OCI-LY3 (cell line): Measurements from ENCODE around the gene GDF11.

Experiments
- H2AFZ ChIP-seq: fragments of 200-600, 300-600 bp; shearing (Covaris generic); 2 replicates; pipeline ENCODE4 v1.6.0; 2014; ENCODE audit warnings: antibody characterized with exemption, low read depth, low read length
- H3K27ac ChIP-seq: fragments of 200-600, 300-600 bp; sonication (generic); 2 replicates; pipeline ENCODE4 v1.5.1; 2014; ENCODE audit warnings: mild to moderate bottlenecking, low read length, moderate library complexity, mixed read lengths
- H3K27me3 ChIP-seq: fragments of 200-600, 300-600 bp; sonication (generic); 2 replicates; pipeline ENCODE4 v1.6.1; 2014; ENCODE audit warnings: low read depth, low read length, mixed read lengths
- H3K36me3 ChIP-seq: fragments of 200-600, 300-600 bp; sonication (generic); replicated peaks from 2 replicates; pipeline ENCODE3; 2014; ENCODE audit warnings: low read depth, low read length, mixed read lengths
- H3K4me1 ChIP-seq: fragments of 300-600, 200-600 bp; sonication (generic); 2 replicates; pipeline ENCODE4 v1.6.1; 2014; ENCODE audit warnings: low read length, mixed read lengths
- H3K4me2 ChIP-seq: fragments of 200-600, 300-600 bp; sonication (generic); 2 replicates; pipeline ENCODE4 v1.6.1; 2014; ENCODE audit warnings: low read length, mixed read lengths
- H3K4me3 ChIP-seq: fragments of 300-600, 200-600 bp; sonication (generic); 2 replicates; pipeline ENCODE4 v1.5.1; 2014; ENCODE audit warnings: antibody characterized with exemption, mild to moderate bottlenecking, low read length, moderate library complexity
- H3K79me2 ChIP-seq: fragments of 300-600, 200-600 bp; shearing (Covaris generic); 2 replicates; pipeline ENCODE4 v1.6.1; 2014; ENCODE audit warnings: mild to moderate bottlenecking, low read length, mixed read lengths
- H3K9ac ChIP-seq: fragments of 300-600, 200-600 bp; shearing (Covaris generic); 2 replicates; pipeline ENCODE4 v1.6.0; 2014; ENCODE audit warnings: mild to moderate bottlenecking, low read length, moderate library complexity
- H3K9me3 ChIP-seq: fragments of 200-600, 300-600 bp; shearing (Covaris generic); 2 replicates; pipeline ENCODE4 v1.6.1; 2014; ENCODE audit warnings: low read length, mixed read lengths; ENCODE audit not compliant: insufficient read depth
- H4K20me1 ChIP-seq: fragments of 200-600, 300-600 bp; sonication (generic); 2 replicates; pipeline ENCODE4 v1.6.1; 2016; ENCODE audit warnings: low read length, mixed read lengths; ENCODE audit not compliant: insufficient read depth
- EZH2phosphoT487 ChIP-seq: fragments of 200-600 bp; shearing (Covaris generic); IDR thresholded peaks from 2 replicates; pipeline ENCODE4 v1.6.1; 2018; ENCODE audit warnings: antibody characterized with exemption, mixed run types, low read depth
- TF ChIP-seq, protein P1 (sequence below): fragments of 200-600, 300-600 bp; sonication (generic); IDR thresholded peaks from 2 replicates; pipeline ENCODE4 v1.5.1; 2014; ENCODE audit warnings: antibody characterized with exemption, low read length, low read depth

Gene GDF11

DNA sequence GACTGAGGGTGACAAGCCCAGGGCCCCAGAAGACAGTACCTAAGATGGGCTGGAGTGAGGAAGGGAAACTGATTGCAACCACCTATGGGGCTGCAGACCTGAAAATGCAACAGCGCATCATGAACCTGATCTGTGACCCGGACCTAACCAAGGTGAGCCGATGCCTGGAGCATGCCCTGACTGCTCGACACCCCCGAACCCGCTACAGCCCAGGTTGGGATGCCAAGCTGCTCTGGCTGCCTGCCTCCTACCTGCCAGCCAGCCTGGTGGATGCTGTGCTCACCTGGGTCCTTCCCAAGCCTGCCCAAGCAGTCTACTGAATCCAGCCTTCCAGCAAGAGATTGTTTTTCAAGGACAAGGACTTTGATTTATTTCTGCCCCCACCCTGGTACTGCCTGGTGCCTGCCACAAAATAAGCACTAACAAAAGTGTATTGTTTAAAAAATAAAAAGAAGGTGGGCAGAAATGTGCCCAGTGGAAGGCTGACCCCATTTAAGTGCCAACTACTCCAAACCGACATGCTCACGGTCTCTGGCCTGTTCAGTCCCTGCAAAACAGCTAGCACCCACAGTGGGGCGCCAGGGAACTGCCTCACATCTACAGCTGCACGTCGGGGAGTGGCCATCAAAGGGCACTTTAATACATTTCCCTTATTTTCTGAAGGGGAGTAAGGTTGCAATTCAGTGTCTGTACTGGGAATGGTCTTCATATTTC, 18.5 kb upstream of the GDF11 start:
- Histone ChIP-seq H3K9ac (no peak overlapping the region), H2AFZ (no peak overlapping the region), H3K36me3 (peaks cover 7% of the 10 kb centered on the region), H3K9me3 (no peaks in the 10 kb centered on the region), H3K79me2 (peaks cover 13% of the 10 kb centered on the region), H3K4me2 (no peak overlapping the region), H4K20me1 (no peaks in the 10 kb centered on the region), H3K27ac (no peak overlapping the region), H3K27me3 (no peaks in the 10 kb centered on the region), H3K4me1 (peaks cover 9% of the 10 kb centered on the region), H3K4me3 (no peak overlapping the region)
- TF ChIP-seq, protein P1, sequence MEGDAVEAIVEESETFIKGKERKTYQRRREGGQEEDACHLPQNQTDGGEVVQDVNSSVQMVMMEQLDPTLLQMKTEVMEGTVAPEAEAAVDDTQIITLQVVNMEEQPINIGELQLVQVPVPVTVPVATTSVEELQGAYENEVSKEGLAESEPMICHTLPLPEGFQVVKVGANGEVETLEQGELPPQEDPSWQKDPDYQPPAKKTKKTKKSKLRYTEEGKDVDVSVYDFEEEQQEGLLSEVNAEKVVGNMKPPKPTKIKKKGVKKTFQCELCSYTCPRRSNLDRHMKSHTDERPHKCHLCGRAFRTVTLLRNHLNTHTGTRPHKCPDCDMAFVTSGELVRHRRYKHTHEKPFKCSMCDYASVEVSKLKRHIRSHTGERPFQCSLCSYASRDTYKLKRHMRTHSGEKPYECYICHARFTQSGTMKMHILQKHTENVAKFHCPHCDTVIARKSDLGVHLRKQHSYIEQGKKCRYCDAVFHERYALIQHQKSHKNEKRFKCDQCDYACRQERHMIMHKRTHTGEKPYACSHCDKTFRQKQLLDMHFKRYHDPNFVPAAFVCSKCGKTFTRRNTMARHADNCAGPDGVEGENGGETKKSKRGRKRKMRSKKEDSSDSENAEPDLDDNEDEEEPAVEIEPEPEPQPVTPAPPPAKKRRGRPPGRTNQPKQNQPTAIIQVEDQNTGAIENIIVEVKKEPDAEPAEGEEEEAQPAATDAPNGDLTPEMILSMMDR, result peak; percentile 62
- no peak for TF ChIP-seq EZH2phosphoT487

DNA sequence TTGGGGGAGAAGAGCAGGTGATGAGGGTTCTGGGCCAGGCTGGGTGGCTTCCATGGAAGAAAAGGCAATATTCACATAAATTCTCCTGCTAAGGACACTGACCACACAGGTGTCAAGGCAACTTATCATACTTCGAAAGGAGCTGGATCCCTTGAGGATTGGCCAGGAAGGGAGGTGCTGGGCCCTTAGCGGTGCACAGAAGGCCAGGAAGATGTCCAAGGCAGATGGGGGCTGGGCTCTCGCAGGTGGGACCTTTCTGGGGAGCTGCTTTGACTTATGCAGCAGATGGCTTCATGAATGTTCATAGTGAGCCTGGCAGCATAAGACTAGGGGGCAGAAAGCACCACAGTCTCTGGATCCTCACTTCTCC, 18.0 kb upstream of the GDF11 start:
- Histone ChIP-seq H3K4me3 (no peak overlapping the region), H3K9me3 (no peaks in the 10 kb centered on the region), H3K4me1 (peaks cover 12% of the 10 kb centered on the region), H3K27ac (no peak overlapping the region), H3K36me3 (peaks cover 7% of the 10 kb centered on the region), H3K79me2 (peaks cover 13% of the 10 kb centered on the region), H3K4me2 (no peak overlapping the region), H3K27me3 (no peaks in the 10 kb centered on the region), H4K20me1 (no peaks in the 10 kb centered on the region), H2AFZ (no peak overlapping the region), H3K9ac (no peak overlapping the region)
- no peak for TF ChIP-seq EZH2phosphoT487
- TF ChIP-seq, protein P1, result no peak

DNA sequence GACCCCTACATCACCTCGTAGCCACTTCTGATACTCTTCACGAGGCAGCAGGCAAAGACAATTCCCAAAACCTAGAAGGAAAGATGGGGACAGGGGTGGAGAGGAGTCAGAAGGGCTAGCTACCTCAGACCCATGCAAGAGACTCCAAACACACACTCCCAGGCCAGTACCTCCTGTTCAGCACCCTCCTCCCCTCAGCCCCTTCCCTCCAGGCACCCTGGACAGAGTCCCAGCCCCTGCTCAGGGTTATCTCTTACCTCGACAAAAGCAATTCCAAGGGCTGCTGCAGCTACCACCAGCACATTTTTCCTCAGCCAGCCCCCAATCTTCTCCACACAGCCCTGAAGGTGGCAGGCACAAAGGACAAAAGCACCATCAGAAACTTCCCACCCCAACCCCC, 17.4 kb upstream of the GDF11 start:
- Histone ChIP-seq H2AFZ (no peak overlapping the region), H3K4me2 (no peak overlapping the region), H3K79me2 (peaks cover 13% of the 10 kb centered on the region), H3K27ac (no peak overlapping the region), H3K4me3 (no peak overlapping the region), H3K9ac (no peak overlapping the region), H3K9me3 (no peaks in the 10 kb centered on the region), H3K4me1 (peaks cover 15% of the 10 kb centered on the region), H4K20me1 (no peaks in the 10 kb centered on the region), H3K27me3 (no peaks in the 10 kb centered on the region), H3K36me3 (peaks cover 7% of the 10 kb centered on the region)
- TF ChIP-seq, protein P1, result no peak

DNA sequence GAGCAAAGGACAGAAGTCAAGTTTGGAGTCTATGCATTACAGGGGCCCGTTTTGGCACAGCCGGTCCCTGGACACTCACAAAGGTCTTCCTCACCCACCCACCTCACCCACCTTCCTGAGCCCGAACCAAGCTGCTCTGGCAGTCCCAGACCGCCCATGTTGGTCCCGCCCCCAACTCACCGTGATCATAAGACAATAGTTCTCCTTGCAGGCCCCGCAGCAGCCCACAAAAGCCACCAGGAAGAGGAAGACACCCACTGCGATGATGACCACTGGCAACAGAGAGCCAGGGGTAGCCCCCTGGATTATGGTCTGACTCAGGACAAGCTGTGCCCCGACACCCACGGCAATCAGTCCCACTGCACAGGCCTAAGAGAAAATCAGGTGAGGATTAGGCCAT, 16.0 kb upstream of the GDF11 start:
- no peak for TF ChIP-seq EZH2phosphoT487
- TF ChIP-seq, protein P1, result no peak
- H3K79me2 ChIP-seq, result peaks cover 13% of the 10 kb centered on the region
- H3K36me3 ChIP-seq, result peaks cover 7% of the 10 kb centered on the region
- no peak overlapping the region for H2AFZ ChIP-seq
- H3K27me3 ChIP-seq, result no peaks in the 10 kb centered on the region
- no peaks in the 10 kb centered on the region for H3K9me3 ChIP-seq
- no peak overlapping the region for H3K27ac ChIP-seq
- H3K4me3 ChIP-seq, result no peak overlapping the region; the same call in 1 of the 2 replicates
- peaks cover 15% of the 10 kb centered on the region for H3K4me1 ChIP-seq
- H3K4me2 ChIP-seq, result peak overlapping the region; percentile 93; the same call in 1 of the 2 replicates
- no peaks in the 10 kb centered on the region for H4K20me1 ChIP-seq
- no peak overlapping the region for H3K9ac ChIP-seq
